HepG2 (cell line): ENCODE results near the gene KIF26B. TPM values are rescaled to one million over a fixed set of nuclear protein-coding genes. Genes with fewer than 3 reads are reported as not detected.

Experiments
- ATAC-seq: fragments of 200-7000 bp; cut with Tn5 transposase; 3 replicates; pipeline ENCODE4 v1.9.1; 2020; ENCODE audit warnings: mild to moderate bottlenecking, moderate library complexity
- BruUV-seq: library from RNA; stranded (reverse); fragments of 400-500 nt; replicated peaks from 2 replicates; lab custom pipeline; 2021; lab: Mats Ljungman, UMichigan
- CTCF ChIA-PET: fragments of 300-600 bp; formaldehyde crosslinking; extraction: SDS; loops from one replicate; lab custom pipeline; 2021; ENCODE audit warnings: low total read pairs, inconsistent platforms, low intra/inter-chr PET ratio; lab: Yijun Ruan, JAX
- POLR2A ChIA-PET: fragments of 350-600 bp; sonication (Branson Sonifier 250); formaldehyde crosslinking; loops from one replicate; lab custom pipeline; 2020; ENCODE audit warnings: antibody characterized with exemption, inconsistent platforms; lab: Yijun Ruan, JAX
- DNase-seq: peaks from one replicate; pipeline ENCODE4 v3.0.0-alpha.2; 2015; ENCODE audit warnings: low spot score
- FAIRE-seq: peaks from 3 replicates; lab custom pipeline; 2011; peaks lifted over from hg19 to GRCh38; lab: Jason Lieb, UNC
- H2AFZ ChIP-seq: one replicate; pipeline ENCODE4 v1.6.1; 2011; ENCODE audit warnings: low read length, inconsistent platforms
- H3K27ac ChIP-seq: fragments of 300-600 bp; 3 replicates; pipeline ENCODE4 v1.8.0; 2011; ENCODE audit warnings: mixed run types, mild to moderate bottlenecking, mixed read lengths, low read length, inconsistent platforms; ENCODE audit not compliant: insufficient read depth; ENCODE audit errors: extremely low read length
- H3K27me3 ChIP-seq, 2 experiments: fragments of 200-600 bp in 1 of 2; 2 replicates in 1 of 2; 3 replicates in 1 of 2; pipeline versions ENCODE4 v1.6.0 to v1.8.0; 2011; ENCODE audit warnings: low read length in 2 of 2, mild to moderate bottlenecking in 2 of 2, moderate library complexity in 2 of 2, inconsistent platforms in 1 of 2; ENCODE audit not compliant: insufficient read depth in 2 of 2, control insufficient read depth in 1 of 2
- H3K36me3 ChIP-seq, 2 experiments: fragments of 200-600 bp in 1 of 2; replicated peaks in 1 of 2; 2 replicates in 1 of 2; 3 replicates in 1 of 2; pipeline versions ENCODE4 v1.5.1 to v1.8.0; 2011; ENCODE audit warnings: low read length in 2 of 2, inconsistent platforms in 1 of 2; ENCODE audit not compliant: insufficient read depth in 2 of 2, control insufficient read depth in 1 of 2
- H3K4me1 ChIP-seq: 2 replicates; pipeline ENCODE4 v1.5.1; 2012; ENCODE audit warnings: low read length, inconsistent platforms; ENCODE audit not compliant: insufficient read depth
- H3K4me2 ChIP-seq: 2 replicates; pipeline ENCODE4 v1.6.0; 2011; ENCODE audit warnings: low read depth, low read length, inconsistent platforms
- H3K4me3 ChIP-seq, 3 experiments: fragments of 200-600 bp in 1 of 3; sonication (generic), shearing (Covaris generic) in 1 of 3; replicated peaks in 1 of 3; 2 replicates each; pipeline ENCODE4 v1.5.1; 2011 to 2016; ENCODE audit warnings: low read length in 3 of 3, inconsistent platforms in 2 of 3, low read depth in 2 of 3, mild to moderate bottlenecking in 2 of 3, control low read depth in 1 of 3, mixed read lengths in 1 of 3; ENCODE audit not compliant: insufficient read depth in 1 of 3
- H3K79me2 ChIP-seq: one replicate; pipeline ENCODE4 v1.6.1; 2011; ENCODE audit warnings: low read length, inconsistent platforms; ENCODE audit not compliant: insufficient read depth
- H3K9ac ChIP-seq: 2 replicates; pipeline ENCODE4 v1.6.0; 2011; ENCODE audit warnings: mild to moderate bottlenecking, low read depth, low read length, inconsistent platforms; ENCODE audit not compliant: insufficient read depth
- H3K9me3 ChIP-seq: 2 replicates; pipeline ENCODE4 v1.5.1; 2012; ENCODE audit warnings: mild to moderate bottlenecking, low read length
- H4K20me1 ChIP-seq: 2 replicates; pipeline ENCODE4 v1.6.0; 2011; ENCODE audit warnings: inconsistent platforms, mild to moderate bottlenecking, low read length, moderate library complexity; ENCODE audit not compliant: insufficient read depth
- CBX1 ChIP-seq: IDR thresholded peaks from one replicate; pipeline ENCODE4 v1.6.1; 2016; ENCODE audit warnings: antibody characterized with exemption, low read depth
- CC2D1A ChIP-seq: sonication (generic); formaldehyde crosslinking; IDR thresholded peaks from 2 replicates; pipeline ENCODE4 v1.8.1; 2023; ENCODE audit warnings: mild to moderate bottlenecking, missing genetic modification reagents
- GATA4 ChIP-seq: sonication (generic); IDR thresholded peaks from 2 replicates; pipeline ENCODE4 v1.6.1; 2016; ENCODE audit warnings: antibody characterized with exemption, low read depth, borderline replicate concordance
- HDAC6 ChIP-seq: fragments of 200-600 bp; sonication (generic); IDR thresholded peaks from 2 replicates; pipeline ENCODE4 v1.7.0; 2017; ENCODE audit warnings: mild to moderate bottlenecking, antibody characterized with exemption, low read length, low read depth
- HNRNPLL ChIP-seq: fragments of 200-400 bp; formaldehyde crosslinking; IDR thresholded peaks from 2 replicates; pipeline ENCODE4 v1.6.1; 2017; ENCODE audit warnings: mild to moderate bottlenecking, low read depth, low read length; ENCODE audit not compliant: poor library complexity, severe bottlenecking
- NCOR1 ChIP-seq: fragments of 200-600 bp; sonication (generic); IDR thresholded peaks from 2 replicates; pipeline ENCODE4 v1.7.0; 2017; ENCODE audit warnings: antibody characterized with exemption, low read length, borderline replicate concordance
- PCBP1 ChIP-seq: fragments of 200-400 bp; formaldehyde crosslinking; IDR thresholded peaks from 2 replicates; pipeline ENCODE4 v1.6.1; 2017; ENCODE audit warnings: mild to moderate bottlenecking, low read depth, low read length, borderline replicate concordance
- RELA ChIP-seq: sonication (generic); formaldehyde crosslinking; IDR thresholded peaks from 2 replicates; pipeline ENCODE4 v1.4.0; 2020; ENCODE audit warnings: missing genetic modification reagents
- TCF7L2 ChIP-seq: IDR thresholded peaks from 2 replicates; pipeline ENCODE4 v1.6.1; 2011; ENCODE audit warnings: mild to moderate bottlenecking, low read depth, low read length, moderate library complexity
- TOPORS ChIP-seq: sonication (generic); formaldehyde crosslinking; IDR thresholded peaks from 2 replicates; pipeline ENCODE4 v1.8.0; 2023; ENCODE audit warnings: mild to moderate bottlenecking, missing genetic modification reagents
- ZNF253 ChIP-seq: sonication (generic); formaldehyde crosslinking; IDR thresholded peaks from 2 replicates; pipeline ENCODE4 v1.8.0; 2022; ENCODE audit warnings: mild to moderate bottlenecking, missing genetic modification reagents, borderline replicate concordance
- ZNF337 ChIP-seq: sonication (generic); formaldehyde crosslinking; IDR thresholded peaks from 2 replicates; pipeline ENCODE4 v1.5.1; 2020; ENCODE audit warnings: missing genetic modification reagents, low read depth, mild to moderate bottlenecking, borderline replicate concordance
- ZNF441 ChIP-seq: sonication (generic); formaldehyde crosslinking; IDR thresholded peaks from 2 replicates; pipeline ENCODE4 v1.7.0; 2021; ENCODE audit warnings: missing genetic modification reagents, borderline replicate concordance
- ZNF546 ChIP-seq: sonication (generic); formaldehyde crosslinking; conservative IDR thresholded peaks from 2 replicates; pipeline ENCODE4 v1.8.1; 2023; ENCODE audit warnings: mild to moderate bottlenecking, missing genetic modification reagents
- ZNF724P ChIP-seq: sonication (generic); formaldehyde crosslinking; IDR thresholded peaks from 2 replicates; pipeline ENCODE4 v1.8.0; 2022; ENCODE audit warnings: missing genetic modification reagents, borderline replicate concordance
- ZNF761 ChIP-seq: sonication (generic); formaldehyde crosslinking; conservative IDR thresholded peaks from 2 replicates; pipeline ENCODE4 v1.4.0; 2020; ENCODE audit warnings: mild to moderate bottlenecking, missing genetic modification reagents
- WGBS: methylation state at CpG from one replicate; pipeline ENCODE4 v1.1.6; 2017; ENCODE audit warnings: low lambda C conversion rate; 5-methylcytosine and 5-hydroxymethylcytosine counted together
- in situ Hi-C: cut with HindIII; loops from 2 replicates; pipeline ENCODE4 v1.10.0; 2017; ENCODE audit warnings: low pct_unique_long_range_greater_than_20kb; ENCODE audit not compliant: extremely low pct_ligation_motif_present
- intact Hi-C: fragments of 100-400 bp; cut with micrococcal nuclease; formaldehyde crosslinking; loops from one replicate; pipeline ENCODE4 v1.10.0; 2022; ENCODE audit not compliant: unreplicated experiment
- polyA plus RNA-seq, 8 experiments: library from polyadenylated mRNA; depleted of rRNA in 3 of 8; stranded (reverse) in 7 of 8; unstranded in 1 of 8; fragments of >200 nt; fragmentation: Illumina TruSeq in 4 of 8; extraction: Trizol in 4 of 8; gene quantifications; 2 replicates each; pipeline versions ENCODE4 v1.2.1 to v1.2.3, GENCODE V29; 2011 to 2016; ENCODE audit warnings: low read depth in 4 of 8, missing spikeins in 1 of 8, mixed read lengths in 1 of 8; ENCODE audit not compliant: insufficient read depth in 1 of 8
- total RNA-seq, 5 experiments: library from RNA; depleted of rRNA; stranded (reverse); fragments of >200 nt; fragmentation: Illumina TruSeq; extraction: Trizol; gene quantifications; 2 replicates each; pipeline ENCODE4 v1.2.3, GENCODE V29; 2016; ENCODE audit warnings: low read depth in 1 of 5
- TF ChIP-seq, protein P1 (sequence below): sonication (generic); formaldehyde crosslinking; IDR thresholded peaks from 2 replicates; pipeline ENCODE4 v1.8.1; 2023; ENCODE audit warnings: missing genetic modification reagents, inconsistent platforms, borderline replicate concordance
- TF ChIP-seq, protein P2 (sequence below): IDR thresholded peaks from 2 replicates; pipeline ENCODE4 v1.6.1; 2016; ENCODE audit warnings: low read depth, control low read depth

Gene KIF26B
- total and polyA plus RNA-seq, 2 of the 13 experiments (the other 11 are each of a cell fraction or from before 2014, with no cell fraction given) = 0.08 to 0.09 TPM

DNA sequence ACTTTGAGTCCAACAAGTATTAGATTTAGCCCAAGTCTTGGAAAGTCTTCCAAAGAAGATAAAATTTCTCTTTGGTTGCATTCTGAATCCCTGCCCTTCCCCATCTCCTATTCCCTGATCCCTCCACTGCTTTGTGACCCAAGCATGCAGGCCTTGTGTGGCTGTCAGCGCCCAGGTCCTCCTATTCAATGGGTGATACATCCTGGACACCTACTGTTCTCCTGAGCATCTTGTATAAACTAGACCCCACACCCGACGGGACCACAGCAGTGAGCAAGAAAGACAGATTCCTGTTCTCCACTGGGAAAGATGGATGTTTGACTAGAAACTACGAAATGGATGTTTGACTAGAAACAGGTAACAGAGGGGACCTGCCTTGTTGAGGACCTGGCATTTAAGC, 136.6 kb downstream of the KIF26B start:
- BruUV-seq = no TSS peak
- Histone ChIP-seq H3K27me3 (peaks cover 0 to 1% of the 10 kb centered on the region in 2 experiments; a peak in 1 of 5 replicates), H3K36me3 (no peaks in the 10 kb centered on the region), H2AFZ (no peak overlapping the region), H3K4me2 (no peak overlapping the region), H3K4me3 (no peak overlapping the region), H3K9me3 (no peaks in the 10 kb centered on the region), H3K27ac (no peak overlapping the region), H3K79me2 (no peaks in the 10 kb centered on the region), H3K9ac (no peak overlapping the region), H4K20me1 (no peaks in the 10 kb centered on the region), H3K4me1 (no peaks in the 10 kb centered on the region)
- POLR2A ChIA-PET = no interaction called here
- CTCF ChIA-PET = no interaction called here
- TF ChIP-seq ZNF724P (no peak), NCOR1 (no peak), CC2D1A (CRISPR knock-in tag) (no peak), GATA4 (no peak), TOPORS (CRISPR knock-in tag) (no peak), CBX1 (no peak), RELA (CRISPR knock-in tag) (no peak), HDAC6 (no peak), ZNF253 (CRISPR knock-in tag) (no peak), TCF7L2 (no peak), PCBP1 (no peak), HNRNPLL (no peak), ZNF761 (CRISPR knock-in tag) (no peak), ZNF441 (CRISPR knock-in tag) (no peak), ZNF546 (no peak), ZNF337 (CRISPR knock-in tag) (no peak)
- TF ChIP-seq, protein P1, sequence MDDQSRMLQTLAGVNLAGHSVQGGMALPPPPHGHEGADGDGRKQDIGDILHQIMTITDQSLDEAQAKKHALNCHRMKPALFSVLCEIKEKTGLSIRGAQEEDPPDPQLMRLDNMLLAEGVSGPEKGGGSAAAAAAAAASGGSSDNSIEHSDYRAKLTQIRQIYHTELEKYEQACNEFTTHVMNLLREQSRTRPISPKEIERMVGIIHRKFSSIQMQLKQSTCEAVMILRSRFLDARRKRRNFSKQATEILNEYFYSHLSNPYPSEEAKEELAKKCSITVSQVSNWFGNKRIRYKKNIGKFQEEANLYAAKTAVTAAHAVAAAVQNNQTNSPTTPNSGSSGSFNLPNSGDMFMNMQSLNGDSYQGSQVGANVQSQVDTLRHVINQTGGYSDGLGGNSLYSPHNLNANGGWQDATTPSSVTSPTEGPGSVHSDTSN (CRISPR knock-in tag) = no peak
- TF ChIP-seq, protein P2, sequence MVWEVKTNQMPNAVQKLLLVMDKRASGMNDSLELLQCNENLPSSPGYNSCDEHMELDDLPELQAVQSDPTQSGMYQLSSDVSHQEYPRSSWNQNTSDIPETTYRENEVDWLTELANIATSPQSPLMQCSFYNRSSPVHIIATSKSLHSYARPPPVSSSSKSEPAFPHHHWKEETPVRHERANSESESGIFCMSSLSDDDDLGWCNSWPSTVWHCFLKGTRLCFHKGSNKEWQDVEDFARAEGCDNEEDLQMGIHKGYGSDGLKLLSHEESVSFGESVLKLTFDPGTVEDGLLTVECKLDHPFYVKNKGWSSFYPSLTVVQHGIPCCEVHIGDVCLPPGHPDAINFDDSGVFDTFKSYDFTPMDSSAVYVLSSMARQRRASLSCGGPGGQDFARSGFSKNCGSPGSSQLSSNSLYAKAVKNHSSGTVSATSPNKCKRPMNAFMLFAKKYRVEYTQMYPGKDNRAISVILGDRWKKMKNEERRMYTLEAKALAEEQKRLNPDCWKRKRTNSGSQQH (CRISPR knock-in tag) = no peak
- in situ Hi-C loops (no loop called here), intact Hi-C loops (no loop called here)
- DNase-seq (no peak), ATAC-seq (no peak), FAIRE-seq (no peak)
- WGBS = 24% methylated on average over 4 of the region's 4 CpGs
